HepG2 (cell line): ENCODE results near the gene MBOAT7. TPM values are rescaled to one million over a fixed set of nuclear protein-coding genes. Genes with fewer than 3 reads are reported as not detected.

Experiments used
- BHLHE40 ChIP-seq: IDR thresholded peaks from 2 replicates; pipeline ENCODE4 v1.6.1; 2011; ENCODE audit warnings: low read length, improper control_type of control experiment
- GTF2F1 ChIP-seq: fragments of 150-350 bp; IDR thresholded peaks from 2 replicates; pipeline ENCODE4 v1.6.1; 2014; ENCODE audit warnings: low read length
- NFRKB ChIP-seq: fragments of 450-650 bp; IDR thresholded peaks from 2 replicates; pipeline ENCODE4 v1.6.1; 2017
- NR2C2 ChIP-seq: sonication (generic); formaldehyde crosslinking; IDR thresholded peaks from 2 replicates; pipeline ENCODE4 v1.4.0; 2020; ENCODE audit warnings: missing genetic modification reagents, mild to moderate bottlenecking, moderate library complexity, borderline replicate concordance
- TEAD2 ChIP-seq: sonication (generic); formaldehyde crosslinking; IDR thresholded peaks from 2 replicates; pipeline ENCODE4 v1.9.0; 2021; ENCODE audit warnings: missing genetic modification reagents
- ZNF121 ChIP-seq: sonication (generic); formaldehyde crosslinking; IDR thresholded peaks from 2 replicates; pipeline ENCODE4 v1.5.0; 2020; ENCODE audit warnings: mild to moderate bottlenecking, missing genetic modification reagents
- ZNF292 ChIP-seq: sonication (generic); formaldehyde crosslinking; IDR thresholded peaks from 2 replicates; pipeline ENCODE4 v1.8.1; 2022; ENCODE audit warnings: mild to moderate bottlenecking, low read depth, missing genetic modification reagents, borderline replicate concordance
- ZNF331 ChIP-seq: sonication (generic); formaldehyde crosslinking; IDR thresholded peaks from 2 replicates; pipeline ENCODE4 v1.4.0; 2020; ENCODE audit warnings: missing genetic modification reagents
- ZNF614 ChIP-seq: IDR thresholded peaks from 2 replicates; pipeline ENCODE4 v1.6.1; 2018; ENCODE audit warnings: missing biosample characterization, missing genetic modification reagents, inconsistent platforms, borderline replicate concordance
- ZNF746 ChIP-seq: sonication (generic); formaldehyde crosslinking; IDR thresholded peaks from 2 replicates; pipeline ENCODE4 v1.8.0; 2022; ENCODE audit warnings: mild to moderate bottlenecking, missing genetic modification reagents
- polyA plus RNA-seq, 8 experiments: library from polyadenylated mRNA; depleted of rRNA in 3 of 8; stranded (reverse) in 7 of 8; unstranded in 1 of 8; fragments of >200 nt; fragmentation: Illumina TruSeq in 4 of 8; extraction: Trizol in 4 of 8; gene quantifications; 2 replicates each; pipeline versions ENCODE4 v1.2.1 to v1.2.3, GENCODE V29; 2011 to 2016; ENCODE audit warnings: low read depth in 4 of 8, missing spikeins in 1 of 8, mixed read lengths in 1 of 8; ENCODE audit not compliant: insufficient read depth in 1 of 8
- total RNA-seq, 5 experiments: library from RNA; depleted of rRNA; stranded (reverse); fragments of >200 nt; fragmentation: Illumina TruSeq; extraction: Trizol; gene quantifications; 2 replicates each; pipeline ENCODE4 v1.2.3, GENCODE V29; 2016; ENCODE audit warnings: low read depth in 1 of 5
- TF ChIP-seq, protein P1 (sequence below): sonication (generic); formaldehyde crosslinking; conservative IDR thresholded peaks from 2 replicates; pipeline ENCODE4 v1.4.0; 2020; ENCODE audit warnings: missing genetic modification reagents
- TF ChIP-seq, protein P2 (sequence below): sonication (generic); formaldehyde crosslinking; IDR thresholded peaks from 2 replicates; pipeline ENCODE4 v1.5.0; 2020; ENCODE audit warnings: missing genetic modification reagents, mild to moderate bottlenecking, borderline replicate concordance
- TF ChIP-seq, protein P3 (sequence below): sonication (generic); formaldehyde crosslinking; IDR thresholded peaks from 2 replicates; pipeline ENCODE4 v1.4.0; 2020; ENCODE audit warnings: missing genetic modification reagents, borderline replicate concordance
- TF ChIP-seq, protein P4 (sequence below): sonication (generic); formaldehyde crosslinking; IDR thresholded peaks from 2 replicates; pipeline ENCODE4 v1.5.1; 2020; ENCODE audit warnings: mild to moderate bottlenecking, missing genetic modification reagents, borderline replicate concordance

The MBOAT7 gene
- total and polyA plus RNA-seq, 2 of the 13 experiments (the other 11 are each of a cell fraction or from before 2014, with no cell fraction given) = 22.2 to 25.5 TPM

DNA sequence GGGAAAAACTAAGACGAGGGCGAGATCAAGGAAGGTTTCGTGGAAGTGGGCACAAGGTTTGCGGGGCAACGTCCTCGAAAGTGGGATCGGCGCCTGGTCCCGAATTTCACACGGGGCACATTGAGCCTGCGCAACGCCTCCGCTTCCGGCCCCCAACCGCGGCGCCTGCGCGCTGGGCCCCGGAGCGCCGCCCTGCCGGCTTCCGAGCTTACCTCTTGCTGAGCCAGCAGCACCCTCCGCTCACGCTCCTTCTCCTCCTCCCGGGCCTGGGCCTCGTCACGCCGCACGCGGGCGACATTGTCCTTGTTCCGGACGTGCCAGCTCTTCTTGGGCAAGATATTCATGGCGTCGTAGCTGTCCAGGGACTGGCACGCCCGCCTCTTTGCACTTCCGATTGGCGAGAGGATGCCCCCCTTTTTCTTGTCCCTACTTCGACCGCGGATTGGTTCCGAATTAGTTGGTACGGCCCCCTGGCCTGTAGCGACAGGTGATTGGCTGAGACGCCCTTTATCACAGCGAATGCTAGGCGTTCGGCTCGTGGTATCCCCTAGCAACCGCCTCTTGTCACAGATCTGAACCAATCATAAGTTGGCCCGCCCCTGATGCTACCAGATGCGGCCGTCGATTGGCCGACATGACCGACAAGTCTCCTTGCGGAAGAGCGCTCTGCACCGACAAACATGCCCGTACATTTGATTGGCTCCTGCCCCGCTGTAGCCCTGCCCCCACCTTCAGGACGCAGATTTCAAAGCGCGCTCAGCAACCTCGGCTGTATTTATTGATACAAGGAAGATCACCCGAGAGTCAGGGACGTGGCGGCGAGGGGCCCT lies 29.8 kb downstream of the MBOAT7 start, which contains the start of gene LENG1 (continued):
- TF ChIP-seq, protein P1, sequence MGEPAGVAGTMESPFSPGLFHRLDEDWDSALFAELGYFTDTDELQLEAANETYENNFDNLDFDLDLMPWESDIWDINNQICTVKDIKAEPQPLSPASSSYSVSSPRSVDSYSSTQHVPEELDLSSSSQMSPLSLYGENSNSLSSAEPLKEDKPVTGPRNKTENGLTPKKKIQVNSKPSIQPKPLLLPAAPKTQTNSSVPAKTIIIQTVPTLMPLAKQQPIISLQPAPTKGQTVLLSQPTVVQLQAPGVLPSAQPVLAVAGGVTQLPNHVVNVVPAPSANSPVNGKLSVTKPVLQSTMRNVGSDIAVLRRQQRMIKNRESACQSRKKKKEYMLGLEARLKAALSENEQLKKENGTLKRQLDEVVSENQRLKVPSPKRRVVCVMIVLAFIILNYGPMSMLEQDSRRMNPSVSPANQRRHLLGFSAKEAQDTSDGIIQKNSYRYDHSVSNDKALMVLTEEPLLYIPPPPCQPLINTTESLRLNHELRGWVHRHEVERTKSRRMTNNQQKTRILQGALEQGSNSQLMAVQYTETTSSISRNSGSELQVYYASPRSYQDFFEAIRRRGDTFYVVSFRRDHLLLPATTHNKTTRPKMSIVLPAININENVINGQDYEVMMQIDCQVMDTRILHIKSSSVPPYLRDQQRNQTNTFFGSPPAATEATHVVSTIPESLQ (CRISPR knock-in tag) = no peak
- TF ChIP-seq ZNF746 (CRISPR knock-in tag) = 0 out of 2 replicates have a peak, but pooled peaks have one; percentile 12
- TF ChIP-seq BHLHE40 = peak; percentile 48; the same call in 1 of the 2 replicates
- no peak for TF ChIP-seq TEAD2 (CRISPR knock-in tag)
- TF ChIP-seq, protein P2, sequence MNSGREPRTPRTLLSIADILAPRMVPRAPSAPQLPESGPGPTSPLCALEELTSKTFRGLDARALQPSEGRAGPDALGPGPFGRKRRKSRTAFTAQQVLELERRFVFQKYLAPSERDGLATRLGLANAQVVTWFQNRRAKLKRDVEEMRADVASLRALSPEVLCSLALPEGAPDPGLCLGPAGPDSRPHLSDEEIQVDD (CRISPR knock-in tag) = no peak
- no peak for TF ChIP-seq GTF2F1
- TF ChIP-seq, protein P3, sequence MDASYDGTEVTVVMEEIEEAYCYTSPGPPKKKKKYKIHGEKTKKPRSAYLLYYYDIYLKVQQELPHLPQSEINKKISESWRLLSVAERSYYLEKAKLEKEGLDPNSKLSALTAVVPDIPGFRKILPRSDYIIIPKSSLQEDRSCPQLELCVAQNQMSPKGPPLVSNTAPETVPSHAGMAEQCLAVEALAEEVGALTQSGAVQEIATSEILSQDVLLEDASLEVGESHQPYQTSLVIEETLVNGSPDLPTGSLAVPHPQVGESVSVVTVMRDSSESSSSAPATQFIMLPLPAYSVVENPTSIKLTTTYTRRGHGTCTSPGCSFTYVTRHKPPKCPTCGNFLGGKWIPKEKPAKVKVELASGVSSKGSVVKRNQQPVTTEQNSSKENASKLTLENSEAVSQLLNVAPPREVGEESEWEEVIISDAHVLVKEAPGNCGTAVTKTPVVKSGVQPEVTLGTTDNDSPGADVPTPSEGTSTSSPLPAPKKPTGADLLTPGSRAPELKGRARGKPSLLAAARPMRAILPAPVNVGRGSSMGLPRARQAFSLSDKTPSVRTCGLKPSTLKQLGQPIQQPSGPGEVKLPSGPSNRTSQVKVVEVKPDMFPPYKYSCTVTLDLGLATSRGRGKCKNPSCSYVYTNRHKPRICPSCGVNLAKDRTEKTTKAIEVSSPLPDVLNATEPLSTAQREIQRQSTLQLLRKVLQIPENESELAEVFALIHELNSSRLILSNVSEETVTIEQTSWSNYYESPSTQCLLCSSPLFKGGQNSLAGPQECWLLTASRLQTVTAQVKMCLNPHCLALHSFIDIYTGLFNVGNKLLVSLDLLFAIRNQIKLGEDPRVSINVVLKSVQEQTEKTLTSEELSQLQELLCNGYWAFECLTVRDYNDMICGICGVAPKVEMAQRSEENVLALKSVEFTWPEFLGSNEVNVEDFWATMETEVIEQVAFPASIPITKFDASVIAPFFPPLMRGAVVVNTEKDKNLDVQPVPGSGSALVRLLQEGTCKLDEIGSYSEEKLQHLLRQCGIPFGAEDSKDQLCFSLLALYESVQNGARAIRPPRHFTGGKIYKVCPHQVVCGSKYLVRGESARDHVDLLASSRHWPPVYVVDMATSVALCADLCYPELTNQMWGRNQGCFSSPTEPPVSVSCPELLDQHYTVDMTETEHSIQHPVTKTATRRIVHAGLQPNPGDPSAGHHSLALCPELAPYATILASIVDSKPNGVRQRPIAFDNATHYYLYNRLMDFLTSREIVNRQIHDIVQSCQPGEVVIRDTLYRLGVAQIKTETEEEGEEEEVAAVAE = peak; percentile 90
- no peak for TF ChIP-seq NFRKB
- TF ChIP-seq, protein P4, sequence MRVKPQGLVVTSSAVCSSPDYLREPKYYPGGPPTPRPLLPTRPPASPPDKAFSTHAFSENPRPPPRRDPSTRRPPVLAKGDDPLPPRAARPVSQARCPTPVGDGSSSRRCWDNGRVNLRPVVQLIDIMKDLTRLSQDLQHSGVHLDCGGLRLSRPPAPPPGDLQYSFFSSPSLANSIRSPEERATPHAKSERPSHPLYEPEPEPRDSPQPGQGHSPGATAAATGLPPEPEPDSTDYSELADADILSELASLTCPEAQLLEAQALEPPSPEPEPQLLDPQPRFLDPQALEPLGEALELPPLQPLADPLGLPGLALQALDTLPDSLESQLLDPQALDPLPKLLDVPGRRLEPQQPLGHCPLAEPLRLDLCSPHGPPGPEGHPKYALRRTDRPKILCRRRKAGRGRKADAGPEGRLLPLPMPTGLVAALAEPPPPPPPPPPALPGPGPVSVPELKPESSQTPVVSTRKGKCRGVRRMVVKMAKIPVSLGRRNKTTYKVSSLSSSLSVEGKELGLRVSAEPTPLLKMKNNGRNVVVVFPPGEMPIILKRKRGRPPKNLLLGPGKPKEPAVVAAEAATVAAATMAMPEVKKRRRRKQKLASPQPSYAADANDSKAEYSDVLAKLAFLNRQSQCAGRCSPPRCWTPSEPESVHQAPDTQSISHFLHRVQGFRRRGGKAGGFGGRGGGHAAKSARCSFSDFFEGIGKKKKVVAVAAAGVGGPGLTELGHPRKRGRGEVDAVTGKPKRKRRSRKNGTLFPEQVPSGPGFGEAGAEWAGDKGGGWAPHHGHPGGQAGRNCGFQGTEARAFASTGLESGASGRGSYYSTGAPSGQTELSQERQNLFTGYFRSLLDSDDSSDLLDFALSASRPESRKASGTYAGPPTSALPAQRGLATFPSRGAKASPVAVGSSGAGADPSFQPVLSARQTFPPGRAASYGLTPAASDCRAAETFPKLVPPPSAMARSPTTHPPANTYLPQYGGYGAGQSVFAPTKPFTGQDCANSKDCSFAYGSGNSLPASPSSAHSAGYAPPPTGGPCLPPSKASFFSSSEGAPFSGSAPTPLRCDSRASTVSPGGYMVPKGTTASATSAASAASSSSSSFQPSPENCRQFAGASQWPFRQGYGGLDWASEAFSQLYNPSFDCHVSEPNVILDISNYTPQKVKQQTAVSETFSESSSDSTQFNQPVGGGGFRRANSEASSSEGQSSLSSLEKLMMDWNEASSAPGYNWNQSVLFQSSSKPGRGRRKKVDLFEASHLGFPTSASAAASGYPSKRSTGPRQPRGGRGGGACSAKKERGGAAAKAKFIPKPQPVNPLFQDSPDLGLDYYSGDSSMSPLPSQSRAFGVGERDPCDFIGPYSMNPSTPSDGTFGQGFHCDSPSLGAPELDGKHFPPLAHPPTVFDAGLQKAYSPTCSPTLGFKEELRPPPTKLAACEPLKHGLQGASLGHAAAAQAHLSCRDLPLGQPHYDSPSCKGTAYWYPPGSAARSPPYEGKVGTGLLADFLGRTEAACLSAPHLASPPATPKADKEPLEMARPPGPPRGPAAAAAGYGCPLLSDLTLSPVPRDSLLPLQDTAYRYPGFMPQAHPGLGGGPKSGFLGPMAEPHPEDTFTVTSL (CRISPR knock-in tag) = no peak
- no peak for TF ChIP-seq ZNF292 (CRISPR knock-in tag)
- no peak for TF ChIP-seq ZNF614 (CRISPR knock-in tag)
- TF ChIP-seq NR2C2 (CRISPR knock-in tag) = no peak
- peak; percentile 80; the same call in 1 of the 2 replicates for TF ChIP-seq ZNF121 (CRISPR knock-in tag)
- 0 out of 2 replicates have a peak, but pooled peaks have one; percentile 27 for TF ChIP-seq ZNF331 (CRISPR knock-in tag)
